Measurements from ENCODE around the gene ACSL1.

ACSL1 gene

DNA sequence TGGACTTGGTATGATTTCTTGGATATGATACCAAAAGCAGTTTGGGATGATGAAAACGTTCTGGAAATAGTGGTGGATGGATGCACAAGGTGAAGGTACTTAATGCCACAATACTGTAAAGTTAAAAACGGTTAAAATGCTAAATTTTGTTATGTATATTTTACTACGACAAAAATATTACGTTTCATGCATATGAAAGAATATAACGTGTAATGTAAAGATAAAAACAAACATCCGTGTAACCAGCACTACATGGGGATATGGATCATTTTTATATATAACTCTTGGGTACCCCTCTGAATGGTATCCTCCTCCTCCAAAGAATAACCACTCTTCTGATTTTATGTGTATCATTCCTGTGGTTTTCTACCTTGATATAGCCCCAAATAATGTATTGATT, 91.0 kb downstream of the ACSL1 start:
- no peak for DNase-seq (ENCODE audit: extremely low read depth, low read depth)
- no peak for TF ChIP-seq CTCF (IDR thresholded peaks at IDR 0.05; ENCODE audit: low read depth, low read length, missing control alignments)
- H3K4me3 ChIP-seq (replicated peaks; ENCODE audit: low read depth, low read length): peak overlapping the region; percentile 80

GRCh38 chr4:184733654-184734524, 91.9 kb downstream of the ACSL1 start, which contains the start of gene CENPU:
TSS of gene CENPU (minus strand) at chr4:184734096. CDS start at chr4:184734062, 34 bp downstream.
- H3K4me3 ChIP-seq (replicated peaks; ENCODE audit: low read depth, low read length): peak within 1 kb of the TSS; percentile 80
- peak; percentile 97 for DNase-seq (ENCODE audit: extremely low read depth, low read depth)
- no peak for TF ChIP-seq CTCF (IDR thresholded peaks at IDR 0.05; ENCODE audit: low read depth, low read length, missing control alignments)

- peak overlapping the region; percentile 80 for H3K4me3 ChIP-seq (replicated peaks; ENCODE audit: low read depth, low read length)
Measured at GRCh38 chr4:184732126-184732525, 93.6 kb downstream of the ACSL1 start.

DNA sequence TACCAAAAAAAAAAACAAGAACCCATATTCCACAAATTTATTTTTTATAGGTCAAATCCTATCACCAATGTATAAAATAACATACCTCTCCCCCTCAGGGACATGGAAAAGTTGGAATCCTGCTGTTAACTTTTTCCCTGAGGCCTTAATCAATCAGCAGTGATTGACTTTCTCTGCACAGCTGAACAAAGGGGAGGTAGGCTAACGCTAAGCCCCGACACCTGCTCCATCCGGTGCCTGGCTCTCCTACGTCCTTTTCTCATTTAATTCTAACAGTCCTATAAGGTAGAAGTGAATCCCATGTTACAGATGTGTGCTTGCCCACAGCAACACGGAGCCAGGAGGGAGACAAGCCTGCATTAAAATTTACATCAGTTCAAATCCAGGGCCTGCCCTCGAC, 94.7 kb downstream of the ACSL1 start:
- H3K4me3 ChIP-seq (replicated peaks; ENCODE audit: low read depth, low read length): no peak overlapping the region
- no peak for TF ChIP-seq CTCF (IDR thresholded peaks at IDR 0.05; ENCODE audit: low read depth, low read length, missing control alignments)
- no peak for DNase-seq (ENCODE audit: extremely low read depth, low read depth)

More at GRCh38 chr4:184732126-184732525, 93.6 kb downstream of the ACSL1 start:
- no peak for DNase-seq (ENCODE audit: extremely low read depth, low read depth)
- TF ChIP-seq CTCF (IDR thresholded peaks at IDR 0.05; ENCODE audit: low read depth, low read length, missing control alignments): no peak

DNA sequence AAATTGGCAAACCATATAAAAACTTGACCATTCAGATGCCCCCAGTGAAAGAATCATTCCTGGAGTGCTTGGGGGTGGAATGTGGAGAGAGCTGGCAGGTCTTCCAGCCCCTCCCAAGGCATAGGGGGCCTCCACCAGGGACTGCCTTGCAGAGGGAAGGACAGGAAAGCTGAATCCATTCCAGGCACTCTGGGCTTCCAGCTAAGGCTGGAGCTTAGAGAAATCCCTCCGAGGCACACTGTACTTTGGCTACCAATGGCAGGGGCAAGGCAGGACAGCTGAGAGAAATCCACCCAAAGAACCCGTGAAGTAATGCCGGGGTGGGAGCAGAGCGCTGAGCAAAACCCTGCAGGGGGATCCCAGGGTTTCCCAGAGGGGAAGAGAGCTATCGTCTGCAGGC, 95.8 kb downstream of the ACSL1 start:
- H3K4me3 ChIP-seq (replicated peaks; ENCODE audit: low read depth, low read length): no peak overlapping the region
- no peak for DNase-seq (ENCODE audit: extremely low read depth, low read depth)
- no peak for TF ChIP-seq CTCF (IDR thresholded peaks at IDR 0.05; ENCODE audit: low read depth, low read length, missing control alignments)

DNA sequence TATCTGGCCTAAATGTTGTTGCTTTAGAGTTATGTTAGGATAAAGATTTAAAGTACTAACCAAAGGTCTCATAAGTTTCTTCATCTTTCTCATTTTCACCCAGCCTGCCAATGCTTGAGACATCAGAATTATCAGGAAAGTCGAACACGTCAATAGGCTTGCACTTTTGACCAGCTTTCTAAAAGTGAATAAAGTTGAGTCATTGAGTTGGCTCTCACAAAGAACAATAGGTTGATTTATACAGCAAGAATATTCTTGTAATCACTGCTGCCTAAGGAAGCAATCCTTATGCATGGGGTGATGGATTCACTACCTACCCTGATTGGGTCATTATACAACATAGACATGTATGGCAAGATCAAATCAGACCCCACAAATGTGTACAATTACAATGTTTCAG, 96.9 kb downstream of the ACSL1 start:
- no peak for TF ChIP-seq CTCF (IDR thresholded peaks at IDR 0.05; ENCODE audit: low read depth, low read length, missing control alignments)
- H3K4me3 ChIP-seq (replicated peaks; ENCODE audit: low read depth, low read length): no peak overlapping the region
- DNase-seq (ENCODE audit: extremely low read depth, low read depth): no peak

Data from HFF-Myc (cell line).